Measurements from ENCODE around the gene CD84. TPM values are rescaled to one million over a fixed set of nuclear protein-coding genes. Genes with fewer than 3 reads are reported as not detected.
"Not testable (repeated sequence)": the region's sequence is repeated elsewhere in the genome, so short reads cannot be mapped to it uniquely, and the experiment has no call there.

Gene CD84
- total RNA-seq (10.1 TPM), polyA plus RNA-seq (5.9 TPM)
- long read RNA-seq, donor 1, full-length matches to known transcripts: 1 of 1 reads
- long read RNA-seq, donor 1, partial matches to known transcripts: 0 of 1 reads
- long read RNA-seq, donor 1, other reads (novel, unspliced or antisense): 0 of 1 reads
- long read RNA-seq, donor 2, full-length matches to known transcripts: 10 of 10 reads
- long read RNA-seq, donor 2, partial matches to known transcripts: 0 of 10 reads
- long read RNA-seq, donor 2, other reads (novel, unspliced or antisense): 0 of 10 reads
- long read RNA-seq, donor 3, full-length matches to known transcripts: 6 of 6 reads
- long read RNA-seq, donor 3, partial matches to known transcripts: 0 of 6 reads
- long read RNA-seq, donor 3, other reads (novel, unspliced or antisense): 0 of 6 reads
- long read RNA-seq, donor 4, full-length matches to known transcripts: 2 of 2 reads
- long read RNA-seq, donor 4, partial matches to known transcripts: 0 of 2 reads
- long read RNA-seq, donor 4, other reads (novel, unspliced or antisense): 0 of 2 reads
- long read RNA-seq, donor 5, full-length matches to known transcripts: 3 of 3 reads
- long read RNA-seq, donor 5, partial matches to known transcripts: 0 of 3 reads
- long read RNA-seq, donor 5, other reads (novel, unspliced or antisense): 0 of 3 reads
- long read RNA-seq, donor 6, full-length matches to known transcripts: 3 of 3 reads
- long read RNA-seq, donor 6, partial matches to known transcripts: 0 of 3 reads
- long read RNA-seq, donor 6, other reads (novel, unspliced or antisense): 0 of 3 reads
- long read RNA-seq, donor 7, full-length matches to known transcripts: 3 of 3 reads
- long read RNA-seq, donor 7, partial matches to known transcripts: 0 of 3 reads
- long read RNA-seq, donor 7, other reads (novel, unspliced or antisense): 0 of 3 reads
- long read RNA-seq, donor 8, full-length matches to known transcripts: 3 of 3 reads
- long read RNA-seq, donor 8, partial matches to known transcripts: 0 of 3 reads
- long read RNA-seq, donor 8, other reads (novel, unspliced or antisense): 0 of 3 reads
- long read RNA-seq, donor 9, partial matches to known transcripts: 0 of 2 reads
- long read RNA-seq, donor 9, other reads (novel, unspliced or antisense): 0 of 2 reads
- long read RNA-seq, donor 10: 0 reads

- H3K36me3 ChIP-seq (ENCODE audit: control insufficient read depth in 2 of 2, insufficient read depth in 2 of 2, low read length in 1 of 2): no peaks in the 10 kb centered on the region
- peaks cover 17 to 37% of the 10 kb centered on the region in 2 donors for H3K4me1 ChIP-seq (ENCODE audit: control insufficient read depth in 2 of 2, insufficient read depth in 2 of 2, low read length in 2 of 2)
- DNase-seq (ENCODE audit: low read depth in 6 of 9, low spot score in 9 of 9): peak in 8 of 9 donors; percentile 32 to 79 (median 46)
- H3K27ac ChIP-seq (ENCODE audit: low read depth in 1 of 2, low read length in 1 of 2): peak within 1 kb of the TSS; percentile 88 to 90
- peak within 1 kb of the TSS; percentile 56 for H3K4me3 ChIP-seq (ENCODE audit: low read length in 2 of 2)
- H3K27me3 ChIP-seq (ENCODE audit: control insufficient read depth in 2 of 2, insufficient read depth in 1 of 2, low read length in 1 of 2): no peaks in the 10 kb centered on the region
- 6% methylated on average over 3 of the region's 3 CpGs for whole genome bisulfite sequencing
- no peaks in the 10 kb centered on the region for H3K9me3 ChIP-seq (ENCODE audit: control insufficient read depth in 2 of 2, insufficient read depth in 1 of 2, low read length in 1 of 2)
These were observed at the start of gene CD84 for GRCh38 chr1:160579216-160579701. Gene CD84 (minus strand): TSS chr1:160579496. CDS start chr1:160579437, 59 bp downstream.

GRCh38 chr1:160628799-160629263, 49.5 kb upstream of the CD84 start:
- H3K4me3 ChIP-seq (ENCODE audit: low read length in 2 of 2): peak overlapping the region; percentile 36 to 48
- H3K4me1 ChIP-seq (ENCODE audit: control insufficient read depth in 2 of 2, insufficient read depth in 2 of 2, low read length in 2 of 2): peaks cover 80 to 93% of the 10 kb centered on the region in 2 donors
- H3K9me3 ChIP-seq (ENCODE audit: control insufficient read depth in 2 of 2, insufficient read depth in 1 of 2, low read length in 1 of 2): no peaks in the 10 kb centered on the region
- no peaks in the 10 kb centered on the region for H3K27me3 ChIP-seq (ENCODE audit: control insufficient read depth in 2 of 2, insufficient read depth in 1 of 2, low read length in 1 of 2)
- H3K36me3 ChIP-seq (ENCODE audit: control insufficient read depth in 2 of 2, insufficient read depth in 2 of 2, low read length in 1 of 2): peaks cover 51 to 78% of the 10 kb centered on the region in 2 donors
- H3K27ac ChIP-seq (ENCODE audit: low read depth in 1 of 2, low read length in 1 of 2): peak overlapping the region; percentile 96
- peak; percentile 67 to 95 (median 85) for DNase-seq (ENCODE audit: low read depth in 6 of 9, low spot score in 9 of 9)
- 11% methylated on average over 8 of the region's 8 CpGs for WGBS

GRCh38 chr1:160627677-160628289, 48.5 kb upstream of the CD84 start:
- not testable (repeated sequence) for H3K9me3 ChIP-seq (ENCODE audit: control insufficient read depth in 2 of 2, insufficient read depth in 1 of 2, low read length in 1 of 2); DNase-seq (ENCODE audit: low read depth in 6 of 9, low spot score in 9 of 9); H3K27me3 ChIP-seq (ENCODE audit: control insufficient read depth in 2 of 2, insufficient read depth in 1 of 2, low read length in 1 of 2); H3K4me3 ChIP-seq (ENCODE audit: low read length in 2 of 2)
- peaks cover 51 to 78% of the 10 kb centered on the region in 2 donors for H3K36me3 ChIP-seq (ENCODE audit: control insufficient read depth in 2 of 2, insufficient read depth in 2 of 2, low read length in 1 of 2)
- H3K4me1 ChIP-seq (ENCODE audit: control insufficient read depth in 2 of 2, insufficient read depth in 2 of 2, low read length in 2 of 2): peaks cover 80 to 94% of the 10 kb centered on the region in 2 donors
- 96% methylated on average over 4 of the region's 4 CpGs for WGBS
- peak overlapping the region; percentile 82 to 96 for H3K27ac ChIP-seq (ENCODE audit: low read depth in 1 of 2, low read length in 1 of 2)

- H3K27ac ChIP-seq (ENCODE audit: low read depth in 1 of 2, low read length in 1 of 2): peak overlapping the region; percentile 43 to 48
These were observed 47.4 kb upstream of the CD84 start for GRCh38 chr1:160626509-160627342.

GRCh38 chr1:160625725-160626498, 46.6 kb upstream of the CD84 start:
- peaks cover 71 to 93% of the 10 kb centered on the region in 2 donors for H3K4me1 ChIP-seq (ENCODE audit: control insufficient read depth in 2 of 2, insufficient read depth in 2 of 2, low read length in 2 of 2)
- H3K4me3 ChIP-seq (ENCODE audit: low read length in 2 of 2): no peak overlapping the region
- no peak for DNase-seq (ENCODE audit: low read depth in 6 of 9, low spot score in 9 of 9)
- H3K9me3 ChIP-seq (ENCODE audit: control insufficient read depth in 2 of 2, insufficient read depth in 1 of 2, low read length in 1 of 2): no peaks in the 10 kb centered on the region
- peaks cover 50 to 78% of the 10 kb centered on the region in 2 donors for H3K36me3 ChIP-seq (ENCODE audit: control insufficient read depth in 2 of 2, insufficient read depth in 2 of 2, low read length in 1 of 2)
- H3K27ac ChIP-seq (ENCODE audit: low read depth in 1 of 2, low read length in 1 of 2): peak overlapping the region; percentile 71 to 73
- no peaks in the 10 kb centered on the region for H3K27me3 ChIP-seq (ENCODE audit: control insufficient read depth in 2 of 2, insufficient read depth in 1 of 2, low read length in 1 of 2)
- 84% methylated on average over 10 of the region's 10 CpGs for WGBS

More at GRCh38 chr1:160626509-160627342, 47.4 kb upstream of the CD84 start:
- Histone ChIP-seq H3K4me1 (ENCODE audit: control insufficient read depth in 2 of 2, insufficient read depth in 2 of 2, low read length in 2 of 2) (peaks cover 79 to 93% of the 10 kb centered on the region in 2 donors), H3K36me3 (ENCODE audit: control insufficient read depth in 2 of 2, insufficient read depth in 2 of 2, low read length in 1 of 2) (peaks cover 51 to 78% of the 10 kb centered on the region in 2 donors), H3K27me3 (ENCODE audit: control insufficient read depth in 2 of 2, insufficient read depth in 1 of 2, low read length in 1 of 2) (no peaks in the 10 kb centered on the region), H3K9me3 (ENCODE audit: control insufficient read depth in 2 of 2, insufficient read depth in 1 of 2, low read length in 1 of 2) (no peaks in the 10 kb centered on the region), H3K4me3 (ENCODE audit: low read length in 2 of 2) (no peak overlapping the region)
- no peak for DNase-seq (ENCODE audit: low read depth in 6 of 9, low spot score in 9 of 9)
- 94% methylated on average over 1 of the region's 1 CpG for WGBS

- H3K36me3 ChIP-seq (ENCODE audit: control insufficient read depth in 2 of 2, insufficient read depth in 2 of 2, low read length in 1 of 2): peaks cover 47 to 74% of the 10 kb centered on the region in 2 donors
- WGBS: 97% methylated on average over 1 of the region's 1 CpG
These were observed 46.0 kb upstream of the CD84 start for GRCh38 chr1:160625321-160625720.

GRCh38 chr1:160624464-160624863, 45.2 kb upstream of the CD84 start:
- H3K27me3 ChIP-seq (ENCODE audit: control insufficient read depth in 2 of 2, insufficient read depth in 1 of 2, low read length in 1 of 2): no peaks in the 10 kb centered on the region
- no peak overlapping the region for H3K4me3 ChIP-seq (ENCODE audit: low read length in 2 of 2)
- WGBS: 95% methylated on average over 3 of the region's 3 CpGs
- DNase-seq (ENCODE audit: low read depth in 6 of 9, low spot score in 9 of 9): no peak
- H3K27ac ChIP-seq (ENCODE audit: low read depth in 1 of 2, low read length in 1 of 2): peak overlapping the region in 1 of 2 donors; percentile 73
- H3K9me3 ChIP-seq (ENCODE audit: control insufficient read depth in 2 of 2, insufficient read depth in 1 of 2, low read length in 1 of 2): no peaks in the 10 kb centered on the region
- H3K36me3 ChIP-seq (ENCODE audit: control insufficient read depth in 2 of 2, insufficient read depth in 2 of 2, low read length in 1 of 2): peaks cover 55 to 78% of the 10 kb centered on the region in 2 donors
- H3K4me1 ChIP-seq (ENCODE audit: control insufficient read depth in 2 of 2, insufficient read depth in 2 of 2, low read length in 2 of 2): peaks cover 63 to 81% of the 10 kb centered on the region in 2 donors

More at GRCh38 chr1:160625321-160625720, 46.0 kb upstream of the CD84 start:
- no peaks in the 10 kb centered on the region for H3K9me3 ChIP-seq (ENCODE audit: control insufficient read depth in 2 of 2, insufficient read depth in 1 of 2, low read length in 1 of 2)
- H3K27ac ChIP-seq (ENCODE audit: low read depth in 1 of 2, low read length in 1 of 2): peak overlapping the region in 1 of 2 donors; percentile 73
- no peak for DNase-seq (ENCODE audit: low read depth in 6 of 9, low spot score in 9 of 9)
- H3K4me1 ChIP-seq (ENCODE audit: control insufficient read depth in 2 of 2, insufficient read depth in 2 of 2, low read length in 2 of 2): peaks cover 65 to 88% of the 10 kb centered on the region in 2 donors
- H3K27me3 ChIP-seq (ENCODE audit: control insufficient read depth in 2 of 2, insufficient read depth in 1 of 2, low read length in 1 of 2): no peaks in the 10 kb centered on the region
- H3K4me3 ChIP-seq (ENCODE audit: low read length in 2 of 2): no peak overlapping the region
